ENCODE results near the gene AMTN. TPM values are rescaled to one million over a fixed set of nuclear protein-coding genes. Genes with fewer than 3 reads are reported as not detected.

The AMTN gene
- total RNA-seq, 1 donor from 2014 or later, result not detected

DNA sequence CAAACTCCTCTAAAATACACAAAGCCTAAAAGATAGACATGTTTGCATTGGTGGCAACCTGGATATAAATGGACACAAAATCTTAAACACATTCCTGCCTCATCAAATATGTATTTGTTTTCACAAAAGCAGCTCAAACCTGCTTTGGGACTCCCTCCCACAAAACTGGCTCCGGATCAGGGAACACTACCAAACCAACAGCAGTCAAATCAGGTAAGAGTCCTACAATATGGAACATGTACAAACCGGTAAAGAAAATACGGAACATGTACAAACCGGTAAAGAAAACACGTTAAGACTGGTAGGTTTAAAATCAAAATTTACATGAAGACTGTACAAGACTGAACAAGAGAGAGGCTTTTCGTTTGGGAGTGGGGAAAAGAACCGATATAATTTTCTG, 4.3 kb downstream of the AMTN start:
- H3K4me1 Mint-ChIP-seq (ENCODE audit: low read depth, unreplicated experiment), result no peaks in the 10 kb centered on the region

DNA sequence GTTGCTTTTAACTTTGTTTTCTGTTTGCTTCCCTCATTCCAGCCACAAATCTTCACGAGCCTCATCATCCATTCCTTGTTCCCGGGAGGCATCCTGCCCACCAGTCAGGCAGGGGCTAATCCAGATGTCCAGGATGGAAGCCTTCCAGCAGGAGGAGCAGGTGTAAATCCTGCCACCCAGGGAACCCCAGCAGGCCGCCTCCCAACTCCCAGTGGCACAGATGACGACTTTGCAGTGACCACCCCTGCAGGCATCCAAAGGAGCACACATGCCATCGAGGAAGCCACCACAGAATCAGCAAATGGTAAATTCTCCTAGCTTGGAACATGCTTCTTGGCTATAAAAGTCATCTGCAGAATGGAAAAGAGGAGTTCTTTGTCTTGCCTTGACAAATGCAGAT, 12.6 kb downstream of the AMTN start:
- no peak overlapping the region for H3K27ac ChIP-seq (ENCODE audit: low read depth, low read length)
- Mint-ChIP-seq H3K4me3 (ENCODE audit: unreplicated experiment) (no peak overlapping the region), H3K27me3 (ENCODE audit: low read depth, unreplicated experiment) (no peaks in the 10 kb centered on the region), H3K9me3 (ENCODE audit: unreplicated experiment) (no peaks in the 10 kb centered on the region), H3K36me3 (ENCODE audit: low read depth, unreplicated experiment) (no peaks in the 10 kb centered on the region), H3K4me1 (ENCODE audit: low read depth, unreplicated experiment) (no peaks in the 10 kb centered on the region), H3K27ac (ENCODE audit: unreplicated experiment) (no peak overlapping the region)
- no peak for FAIRE-seq
- no peaks in the 10 kb centered on the region for H3K4me1 ChIP-seq (ENCODE audit: insufficient read depth, low read length)
- no peaks in the 10 kb centered on the region for H3K27me3 ChIP-seq (ENCODE audit: insufficient read depth, low read length)
- no peak overlapping the region for H2AFZ ChIP-seq (ENCODE audit: low read depth, low read length)
- H3K4me2 ChIP-seq (ENCODE audit: low read length), result no peak overlapping the region
- H4K20me1 ChIP-seq (ENCODE audit: insufficient read depth, low read length), result no peaks in the 10 kb centered on the region
- no peaks in the 10 kb centered on the region for H3K79me2 ChIP-seq (ENCODE audit: insufficient read depth, low read length)
- H3K9ac ChIP-seq (ENCODE audit: low read length), result no peak overlapping the region
- H3K4me3 ChIP-seq (ENCODE audit: insufficient read depth, low read depth, low read length), result no peak overlapping the region
- no peak for TF ChIP-seq EZH2 (IDR thresholded peaks at IDR 0.05; ENCODE audit: insufficient read depth, low read length)
- TF ChIP-seq, protein P1, sequence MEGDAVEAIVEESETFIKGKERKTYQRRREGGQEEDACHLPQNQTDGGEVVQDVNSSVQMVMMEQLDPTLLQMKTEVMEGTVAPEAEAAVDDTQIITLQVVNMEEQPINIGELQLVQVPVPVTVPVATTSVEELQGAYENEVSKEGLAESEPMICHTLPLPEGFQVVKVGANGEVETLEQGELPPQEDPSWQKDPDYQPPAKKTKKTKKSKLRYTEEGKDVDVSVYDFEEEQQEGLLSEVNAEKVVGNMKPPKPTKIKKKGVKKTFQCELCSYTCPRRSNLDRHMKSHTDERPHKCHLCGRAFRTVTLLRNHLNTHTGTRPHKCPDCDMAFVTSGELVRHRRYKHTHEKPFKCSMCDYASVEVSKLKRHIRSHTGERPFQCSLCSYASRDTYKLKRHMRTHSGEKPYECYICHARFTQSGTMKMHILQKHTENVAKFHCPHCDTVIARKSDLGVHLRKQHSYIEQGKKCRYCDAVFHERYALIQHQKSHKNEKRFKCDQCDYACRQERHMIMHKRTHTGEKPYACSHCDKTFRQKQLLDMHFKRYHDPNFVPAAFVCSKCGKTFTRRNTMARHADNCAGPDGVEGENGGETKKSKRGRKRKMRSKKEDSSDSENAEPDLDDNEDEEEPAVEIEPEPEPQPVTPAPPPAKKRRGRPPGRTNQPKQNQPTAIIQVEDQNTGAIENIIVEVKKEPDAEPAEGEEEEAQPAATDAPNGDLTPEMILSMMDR (IDR thresholded peaks at IDR 0.05; ENCODE audit: insufficient read depth, low read depth, low read length), result no peak
- no peaks in the 10 kb centered on the region for H3K36me3 ChIP-seq (ENCODE audit: insufficient read depth, low read length)
- DNase-seq (ENCODE audit: low read depth), result no peak
- no peaks in the 10 kb centered on the region for H3K9me3 ChIP-seq (ENCODE audit: insufficient read depth, low read depth, low read length)

More for the DNA sequence above, 4.3 kb downstream of the AMTN start:
- Histone ChIP-seq H3K9me3 (ENCODE audit: insufficient read depth, low read depth, low read length) (no peaks in the 10 kb centered on the region), H3K27me3 (ENCODE audit: insufficient read depth, low read length) (no peaks in the 10 kb centered on the region), H3K9ac (ENCODE audit: low read length) (no peak overlapping the region), H4K20me1 (ENCODE audit: insufficient read depth, low read length) (no peaks in the 10 kb centered on the region), H3K36me3 (ENCODE audit: insufficient read depth, low read length) (no peaks in the 10 kb centered on the region), H3K79me2 (ENCODE audit: insufficient read depth, low read length) (no peaks in the 10 kb centered on the region), H3K4me1 (ENCODE audit: insufficient read depth, low read length) (no peaks in the 10 kb centered on the region), H2AFZ (ENCODE audit: low read depth, low read length) (no peak overlapping the region), H3K4me3 (ENCODE audit: insufficient read depth, low read depth, low read length) (no peak overlapping the region), H3K4me2 (ENCODE audit: low read length) (no peak overlapping the region), H3K27ac (ENCODE audit: low read depth, low read length) (no peak overlapping the region)
- no peak for FAIRE-seq
- Mint-ChIP-seq H3K4me3 (ENCODE audit: unreplicated experiment) (no peak overlapping the region), H3K36me3 (ENCODE audit: low read depth, unreplicated experiment) (no peaks in the 10 kb centered on the region), H3K9me3 (ENCODE audit: unreplicated experiment) (no peaks in the 10 kb centered on the region), H3K27me3 (ENCODE audit: low read depth, unreplicated experiment) (no peaks in the 10 kb centered on the region), H3K27ac (ENCODE audit: unreplicated experiment) (no peak overlapping the region)
- DNase-seq (ENCODE audit: low read depth), result no peak
- no peak for TF ChIP-seq EZH2 (IDR thresholded peaks at IDR 0.05; ENCODE audit: insufficient read depth, low read length)
- TF ChIP-seq, protein P1 (IDR thresholded peaks at IDR 0.05; ENCODE audit: insufficient read depth, low read depth, low read length), result no peak

DNA sequence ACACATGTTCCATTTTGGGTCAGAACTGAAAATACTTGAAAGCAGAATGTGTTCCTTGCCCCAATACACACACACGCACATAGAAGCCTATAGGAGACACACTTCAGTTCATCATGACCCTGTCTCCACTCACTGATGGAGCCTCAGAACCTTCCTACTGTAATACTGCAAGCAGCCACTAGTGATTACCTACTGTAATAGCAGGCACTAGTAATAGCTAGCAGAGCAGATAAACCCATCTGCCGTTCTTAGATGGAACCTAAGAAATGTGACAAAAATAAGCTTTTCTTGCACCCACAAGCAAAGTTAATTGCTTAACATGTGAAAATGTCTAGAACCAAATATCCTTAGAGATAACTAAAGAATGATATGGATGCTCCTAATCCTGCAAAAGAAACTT, 13.6 kb downstream of the AMTN start:
- TF ChIP-seq EZH2 (IDR thresholded peaks at IDR 0.05; ENCODE audit: insufficient read depth, low read length), result no peak
- TF ChIP-seq, protein P1 (IDR thresholded peaks at IDR 0.05; ENCODE audit: insufficient read depth, low read depth, low read length), result no peak
- H3K36me3 Mint-ChIP-seq (ENCODE audit: low read depth, unreplicated experiment), result no peaks in the 10 kb centered on the region
- DNase-seq (ENCODE audit: low read depth) (no peak), FAIRE-seq (no peak)
- Histone ChIP-seq H3K9me3 (ENCODE audit: insufficient read depth, low read depth, low read length) (no peaks in the 10 kb centered on the region), H3K4me1 (ENCODE audit: insufficient read depth, low read length) (no peaks in the 10 kb centered on the region), H3K9ac (ENCODE audit: low read length) (no peak overlapping the region), H3K4me2 (ENCODE audit: low read length) (no peak overlapping the region), H3K27me3 (ENCODE audit: insufficient read depth, low read length) (no peaks in the 10 kb centered on the region), H3K36me3 (ENCODE audit: insufficient read depth, low read length) (no peaks in the 10 kb centered on the region), H2AFZ (ENCODE audit: low read depth, low read length) (no peak overlapping the region), H4K20me1 (ENCODE audit: insufficient read depth, low read length) (no peaks in the 10 kb centered on the region), H3K27ac (ENCODE audit: low read depth, low read length) (no peak overlapping the region), H3K79me2 (ENCODE audit: insufficient read depth, low read length) (no peaks in the 10 kb centered on the region), H3K4me3 (ENCODE audit: insufficient read depth, low read depth, low read length) (no peak overlapping the region)
- H3K27me3 Mint-ChIP-seq (ENCODE audit: low read depth, unreplicated experiment), result no peaks in the 10 kb centered on the region
- H3K4me3 Mint-ChIP-seq (ENCODE audit: unreplicated experiment), result no peak overlapping the region
- H3K9me3 Mint-ChIP-seq (ENCODE audit: unreplicated experiment), result no peaks in the 10 kb centered on the region
- H3K27ac Mint-ChIP-seq (ENCODE audit: unreplicated experiment), result no peak overlapping the region
- no peaks in the 10 kb centered on the region for H3K4me1 Mint-ChIP-seq (ENCODE audit: low read depth, unreplicated experiment)
